Parathyroid adenoma (tissue), 2 donors: ENCODE data around the gene EIF4E3.

ENCODE experiments used
- H2AFZ ChIP-seq: fragments of 300-600 bp; sonication (generic); one replicate; pipeline ENCODE4 v1.7.0; 2017; ENCODE audit warnings: antibody characterized with exemption, mild to moderate bottlenecking
- H3K27ac ChIP-seq: fragments of 300-600 bp; sonication (generic); one replicate; pipeline ENCODE4 v1.7.0; 2017
- H3K27me3 ChIP-seq: fragments of 300-600 bp; sonication (generic); one replicate; pipeline ENCODE4 v1.7.0; 2017; ENCODE audit warnings: low read length; ENCODE audit not compliant: control insufficient read depth, insufficient read depth
- H3K36me3 ChIP-seq: fragments of 300-600 bp; sonication (generic); one replicate; pipeline ENCODE4 v1.7.0; 2017; ENCODE audit warnings: low read length; ENCODE audit not compliant: control insufficient read depth, insufficient read depth
- H3K4me1 ChIP-seq: fragments of 300-600 bp; sonication (generic); one replicate; pipeline ENCODE4 v1.7.0; 2017; ENCODE audit warnings: control low read depth
- H3K4me2 ChIP-seq: fragments of 300-600 bp; sonication (generic); one replicate; pipeline ENCODE4 v1.7.0; 2017; ENCODE audit warnings: low read length
- H3K4me3 ChIP-seq: fragments of 300-600 bp; sonication (generic); one replicate; pipeline ENCODE4 v1.7.0; 2017; ENCODE audit warnings: low read depth, low read length
- H3K79me2 ChIP-seq: fragments of 300-600 bp; sonication (generic); one replicate; pipeline ENCODE4 v1.7.0; 2017; ENCODE audit warnings: control low read depth
- H3K9ac ChIP-seq: fragments of 300-600 bp; sonication (generic); one replicate; pipeline ENCODE4 v1.7.0; 2017; ENCODE audit warnings: mild to moderate bottlenecking
- H3K9me3 ChIP-seq: fragments of 300-600 bp; sonication (generic); one replicate; pipeline ENCODE4 v1.7.0; 2017; ENCODE audit warnings: low read length; ENCODE audit not compliant: control insufficient read depth
- TF ChIP-seq, protein P1 (sequence below): fragments of 300-600 bp; sonication (generic); IDR thresholded peaks from one replicate; pipeline ENCODE4 v1.7.0; 2017; ENCODE audit warnings: antibody characterized with exemption, mild to moderate bottlenecking
- donor health status: primary hyperparathyroidism.

EIF4E3 gene

DNA sequence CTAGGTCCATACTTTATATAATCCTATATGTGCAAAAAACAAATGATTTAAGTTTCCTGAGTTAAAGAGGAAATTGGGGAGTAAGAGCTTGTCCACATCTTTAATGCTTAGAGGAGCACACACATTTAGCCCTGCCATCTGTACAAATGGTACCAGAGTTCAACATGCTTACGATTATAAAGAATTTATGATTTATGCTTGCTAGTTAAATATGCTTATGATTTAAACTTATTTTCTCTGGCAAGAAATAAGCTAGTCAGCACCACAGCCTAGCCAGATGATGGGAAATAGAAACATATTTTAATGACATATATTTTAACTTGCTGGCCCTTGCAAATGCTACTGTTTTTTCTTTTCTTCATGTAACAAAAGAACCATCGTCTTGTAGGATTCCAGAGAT, 48.3 kb downstream of the EIF4E3 start:
- no peak overlapping the region for H3K4me3 ChIP-seq
- H2AFZ ChIP-seq, result no peak overlapping the region
- no peaks in the 10 kb centered on the region for H3K4me1 ChIP-seq
- TF ChIP-seq, protein P1, sequence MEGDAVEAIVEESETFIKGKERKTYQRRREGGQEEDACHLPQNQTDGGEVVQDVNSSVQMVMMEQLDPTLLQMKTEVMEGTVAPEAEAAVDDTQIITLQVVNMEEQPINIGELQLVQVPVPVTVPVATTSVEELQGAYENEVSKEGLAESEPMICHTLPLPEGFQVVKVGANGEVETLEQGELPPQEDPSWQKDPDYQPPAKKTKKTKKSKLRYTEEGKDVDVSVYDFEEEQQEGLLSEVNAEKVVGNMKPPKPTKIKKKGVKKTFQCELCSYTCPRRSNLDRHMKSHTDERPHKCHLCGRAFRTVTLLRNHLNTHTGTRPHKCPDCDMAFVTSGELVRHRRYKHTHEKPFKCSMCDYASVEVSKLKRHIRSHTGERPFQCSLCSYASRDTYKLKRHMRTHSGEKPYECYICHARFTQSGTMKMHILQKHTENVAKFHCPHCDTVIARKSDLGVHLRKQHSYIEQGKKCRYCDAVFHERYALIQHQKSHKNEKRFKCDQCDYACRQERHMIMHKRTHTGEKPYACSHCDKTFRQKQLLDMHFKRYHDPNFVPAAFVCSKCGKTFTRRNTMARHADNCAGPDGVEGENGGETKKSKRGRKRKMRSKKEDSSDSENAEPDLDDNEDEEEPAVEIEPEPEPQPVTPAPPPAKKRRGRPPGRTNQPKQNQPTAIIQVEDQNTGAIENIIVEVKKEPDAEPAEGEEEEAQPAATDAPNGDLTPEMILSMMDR, result no peak
- no peak overlapping the region for H3K4me2 ChIP-seq
- no peaks in the 10 kb centered on the region for H3K27me3 ChIP-seq
- H3K36me3 ChIP-seq, result no peaks in the 10 kb centered on the region
- no peak overlapping the region for H3K27ac ChIP-seq
- H3K9ac ChIP-seq, result no peak overlapping the region
- H3K9me3 ChIP-seq, result no peaks in the 10 kb centered on the region
- peaks cover 3% of the 10 kb centered on the region for H3K79me2 ChIP-seq

DNA sequence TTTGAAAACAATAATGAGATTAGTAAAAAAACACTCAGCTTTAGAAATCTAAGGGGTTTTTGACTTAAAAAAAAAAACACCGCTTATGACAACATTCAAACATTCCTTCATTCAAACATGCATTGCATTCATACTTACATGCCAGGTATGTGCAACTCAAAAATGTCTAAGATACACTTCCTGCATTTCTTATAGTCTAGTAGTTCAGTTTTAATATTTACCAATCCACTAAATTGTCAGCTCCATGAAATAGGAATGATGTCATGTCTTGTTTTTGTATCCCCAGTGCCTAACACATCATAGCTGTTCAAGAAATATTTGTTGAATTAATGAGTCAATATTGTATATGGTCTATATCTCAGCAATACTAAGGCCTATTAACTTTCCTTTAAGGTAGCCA, 51.7 kb downstream of the EIF4E3 start:
- Histone ChIP-seq H3K4me2 (no peak overlapping the region), H3K79me2 (no peaks in the 10 kb centered on the region), H3K27ac (no peak overlapping the region), H3K9ac (no peak overlapping the region), H3K4me3 (no peak overlapping the region), H3K36me3 (no peaks in the 10 kb centered on the region), H3K4me1 (no peaks in the 10 kb centered on the region), H3K9me3 (no peaks in the 10 kb centered on the region), H3K27me3 (no peaks in the 10 kb centered on the region), H2AFZ (no peak overlapping the region)
- TF ChIP-seq, protein P1, result no peak

- TF ChIP-seq, protein P1, result no peak
- H3K4me2 ChIP-seq, result no peak overlapping the region
- no peak overlapping the region for H3K4me3 ChIP-seq
- no peak overlapping the region for H3K9ac ChIP-seq
- H3K79me2 ChIP-seq, result no peaks in the 10 kb centered on the region
- H3K27ac ChIP-seq, result no peak overlapping the region
- no peak overlapping the region for H2AFZ ChIP-seq
- no peaks in the 10 kb centered on the region for H3K27me3 ChIP-seq
- H3K36me3 ChIP-seq, result no peaks in the 10 kb centered on the region
- H3K9me3 ChIP-seq, result no peaks in the 10 kb centered on the region
- no peaks in the 10 kb centered on the region for H3K4me1 ChIP-seq
These were observed 52.4 kb downstream of the EIF4E3 start for GRCh38 chr3:71672807-71673206.

GRCh38 chr3:71672340-71672739, 52.9 kb downstream of the EIF4E3 start:
- Histone ChIP-seq H3K4me3 (no peak overlapping the region), H3K4me1 (no peaks in the 10 kb centered on the region), H3K27me3 (no peaks in the 10 kb centered on the region), H2AFZ (no peak overlapping the region), H3K9me3 (no peaks in the 10 kb centered on the region), H3K4me2 (no peak overlapping the region), H3K27ac (no peak overlapping the region), H3K79me2 (no peaks in the 10 kb centered on the region), H3K9ac (no peak overlapping the region), H3K36me3 (no peaks in the 10 kb centered on the region)
- TF ChIP-seq, protein P1, result no peak

GRCh38 chr3:71671216-71671845, 53.9 kb downstream of the EIF4E3 start:
- H3K36me3 ChIP-seq, result no peaks in the 10 kb centered on the region
- no peak overlapping the region for H3K27ac ChIP-seq
- no peaks in the 10 kb centered on the region for H3K9me3 ChIP-seq
- TF ChIP-seq, protein P1, result no peak
- no peaks in the 10 kb centered on the region for H3K27me3 ChIP-seq
- no peaks in the 10 kb centered on the region for H3K4me1 ChIP-seq
- H2AFZ ChIP-seq, result no peak overlapping the region
- no peak overlapping the region for H3K9ac ChIP-seq
- H3K4me2 ChIP-seq, result no peak overlapping the region
- no peaks in the 10 kb centered on the region for H3K79me2 ChIP-seq
- no peak overlapping the region for H3K4me3 ChIP-seq
